ENCODE data around the gene ARHGAP24.

ARHGAP24 gene

GRCh38 chr4:85491527-85491926 lies 16.6 kb downstream of the ARHGAP24 start:
- no peak overlapping the region for H3K4me3 ChIP-seq (ENCODE audit: low read depth, low read length)
- TF ChIP-seq CTCF (IDR thresholded peaks at IDR 0.05; ENCODE audit: insufficient read depth, low read length, missing control alignments), result no peak
- no peak for DNase-seq (ENCODE audit: low read depth, low spot score)
- ChIA-PET CTCF (no interaction called here), POLR2A (no interaction called here)

GRCh38 chr4:85492336-85492735 lies 17.4 kb downstream of the ARHGAP24 start:
- CTCF ChIA-PET, result no interaction called here
- no peak for DNase-seq (ENCODE audit: low read depth, low spot score)
- POLR2A ChIA-PET, result no interaction called here
- H3K4me3 ChIP-seq (ENCODE audit: low read depth, low read length), result no peak overlapping the region
- TF ChIP-seq CTCF (IDR thresholded peaks at IDR 0.05; ENCODE audit: insufficient read depth, low read length, missing control alignments), result no peak

- DNase-seq (ENCODE audit: low read depth, low spot score), result no peak
- no peak for TF ChIP-seq CTCF (IDR thresholded peaks at IDR 0.05; ENCODE audit: insufficient read depth, low read length, missing control alignments)
- H3K4me3 ChIP-seq (ENCODE audit: low read depth, low read length), result peak overlapping the region; percentile 24
- POLR2A ChIA-PET, result interaction anchor here (1.8 kb wide), 1 partner anchor 20 kb away, joined by 8 read pairs; the partner anchor contains the start of gene ARHGAP24
- CTCF ChIA-PET, result interaction anchor here (1.2 kb wide), 1 partner anchor 21 kb away, joined by 4 read pairs; the partner anchor contains the start of gene ARHGAP24
These were observed 20.7 kb downstream of the ARHGAP24 start for GRCh38 chr4:85495621-85496020.

GRCh38 chr4:85496126-85496849 lies 21.3 kb downstream of the ARHGAP24 start:
- no peak for DNase-seq (ENCODE audit: low read depth, low spot score)
- TF ChIP-seq CTCF (IDR thresholded peaks at IDR 0.05; ENCODE audit: insufficient read depth, low read length, missing control alignments), result no peak
- ChIA-PET CTCF (interaction anchor here (1.2 kb wide), 1 partner anchor 21 kb away, joined by 4 read pairs; the partner anchor contains the start of gene ARHGAP24), POLR2A (interaction anchor here (1.8 kb wide), 1 partner anchor 21 kb away, joined by 8 read pairs; the partner anchor contains the start of gene ARHGAP24)
- H3K4me3 ChIP-seq (ENCODE audit: low read depth, low read length), result peak overlapping the region; percentile 24

- CTCF ChIA-PET, result no interaction called here
- POLR2A ChIA-PET, result interaction anchor here (1.8 kb wide), 1 partner anchor 22 kb away, joined by 8 read pairs; the partner anchor contains the start of gene ARHGAP24
- TF ChIP-seq CTCF (IDR thresholded peaks at IDR 0.05; ENCODE audit: insufficient read depth, low read length, missing control alignments), result no peak
- no peak overlapping the region for H3K4me3 ChIP-seq (ENCODE audit: low read depth, low read length)
- DNase-seq (ENCODE audit: low read depth, low spot score), result no peak
These were observed 22.0 kb downstream of the ARHGAP24 start for GRCh38 chr4:85496933-85497332.

GRCh38 chr4:85498068-85498733 lies 23.3 kb downstream of the ARHGAP24 start:
- ChIA-PET POLR2A (no interaction called here), CTCF (interaction anchor here (1.8 kb wide), 1 partner anchor 249 kb away, joined by 4 read pairs; no protein-coding TSS in a partner anchor)
- no peak overlapping the region for H3K4me3 ChIP-seq (ENCODE audit: low read depth, low read length)
- TF ChIP-seq CTCF (IDR thresholded peaks at IDR 0.05; ENCODE audit: insufficient read depth, low read length, missing control alignments), result no peak
- DNase-seq (ENCODE audit: low read depth, low spot score), result no peak

Data from AG04449 (cell line).